GM12878 (cell line): ENCODE measurements around the gene SPATA32.

Experiments used
- ATF7 ChIP-seq: fragments of 450-650 bp; IDR thresholded peaks from 2 replicates; pipeline ENCODE4 v1.6.1; 2016; ENCODE audit warnings: low read depth, mild to moderate bottlenecking
- CTCF ChIP-seq, 3 experiments: IDR thresholded peaks in 2 of 3; conservative IDR thresholded peaks in 1 of 3; 2 replicates each; pipeline ENCODE4 v1.5.1; 2011; ENCODE audit warnings: low read depth in 3 of 3, low read length in 3 of 3, mild to moderate bottlenecking in 3 of 3, control low read depth in 2 of 3, moderate library complexity in 2 of 3, inconsistent platforms in 1 of 3, mixed read lengths in 1 of 3; ENCODE audit not compliant: control insufficient read depth in 2 of 3, insufficient read depth in 1 of 3; ENCODE audit errors: extremely low read depth in 1 of 3
- ESRRA ChIP-seq: IDR thresholded peaks from 2 replicates; pipeline ENCODE4 v1.6.1; 2012; ENCODE audit warnings: mild to moderate bottlenecking, low read length, improper control_type of control experiment
- ETV6 ChIP-seq, 2 experiments: fragments of 450-650 bp in 1 of 2; IDR thresholded peaks in 1 of 2; conservative IDR thresholded peaks in 1 of 2; 2 replicates each; pipeline ENCODE4 v1.6.1; 2014; ENCODE audit warnings: antibody characterized with exemption in 1 of 2, borderline replicate concordance in 1 of 2, low read depth in 1 of 2, mild to moderate bottlenecking in 1 of 2, moderate library complexity in 1 of 2
- FOXK2 ChIP-seq: fragments of 450-650 bp; IDR thresholded peaks from 2 replicates; pipeline ENCODE4 v1.6.1; 2017; ENCODE audit warnings: mild to moderate bottlenecking, moderate library complexity
- MAX ChIP-seq: IDR thresholded peaks from 2 replicates; pipeline ENCODE4 v1.6.1; 2012; ENCODE audit warnings: low read depth, low read length, improper control_type of control experiment
- MLLT1 ChIP-seq: fragments of 450-650 bp; IDR thresholded peaks from 2 replicates; pipeline ENCODE4 v1.6.1; 2016; ENCODE audit warnings: mild to moderate bottlenecking
- POU2F2 ChIP-seq: IDR thresholded peaks from 3 replicates; pipeline ENCODE4 v1.6.1; 2011; ENCODE audit warnings: low read depth, mild to moderate bottlenecking, low read length, borderline replicate concordance
- SUPT20H ChIP-seq: IDR thresholded peaks from 2 replicates; pipeline ENCODE4 v1.6.1; 2011; ENCODE audit warnings: low read depth, mild to moderate bottlenecking, low read length, moderate library complexity, borderline replicate concordance; ENCODE audit not compliant: control insufficient read depth

GRCh38 chr17:45233423-45233924 is 28.4 kb downstream of the SPATA32 start:
- TF ChIP-seq CTCF (IDR thresholded peaks at IDR 0.05 in 2 of 3, conservative IDR thresholded peaks at IDR 0.05 in 1 of 3; ENCODE audit: control insufficient read depth in 2 of 3, extremely low read depth in 1 of 3, insufficient read depth in 1 of 3, low read depth in 3 of 3, low read length in 3 of 3), result no peak
- no peak for TF ChIP-seq ESRRA
- no peak for TF ChIP-seq SUPT20H
- TF ChIP-seq FOXK2, result no peak
- no peak for TF ChIP-seq ETV6 (conservative IDR thresholded peaks at IDR 0.05 in 1 of 2, IDR thresholded peaks at IDR 0.05 in 1 of 2; ENCODE audit: borderline replicate concordance in 1 of 2, low read depth in 1 of 2)
- TF ChIP-seq ATF7, result no peak
- TF ChIP-seq POU2F2, result no peak
- TF ChIP-seq MLLT1, result no peak
- TF ChIP-seq MAX, result no peak
